Measurements from ENCODE around the gene VTI1A. TPM values are rescaled to one million over a fixed set of nuclear protein-coding genes. Genes with fewer than 3 reads are reported as not detected.

VTI1A gene
- total RNA-seq, 1 donor from 2014 or later, result 32.6 TPM

DNA sequence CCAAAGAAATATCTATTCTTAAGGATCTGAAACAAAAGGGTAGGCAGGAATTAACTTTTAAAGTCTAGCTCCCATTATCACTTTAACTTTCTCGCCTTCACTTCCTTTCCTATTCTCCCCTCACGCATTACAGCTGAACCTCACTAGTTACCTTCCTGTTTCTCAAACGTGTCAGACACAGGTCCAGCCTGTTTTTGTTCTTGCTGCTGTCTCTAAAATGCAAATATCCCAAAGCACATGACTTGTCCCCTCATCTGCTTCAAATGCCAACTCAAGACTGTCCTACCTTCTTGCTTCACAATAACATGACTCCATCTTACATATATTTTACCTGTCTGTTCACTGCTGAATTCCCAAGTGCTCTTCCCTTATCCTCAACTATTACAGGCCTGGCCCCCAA lies 17.9 kb upstream of the VTI1A start:
- TF ChIP-seq, protein P1, sequence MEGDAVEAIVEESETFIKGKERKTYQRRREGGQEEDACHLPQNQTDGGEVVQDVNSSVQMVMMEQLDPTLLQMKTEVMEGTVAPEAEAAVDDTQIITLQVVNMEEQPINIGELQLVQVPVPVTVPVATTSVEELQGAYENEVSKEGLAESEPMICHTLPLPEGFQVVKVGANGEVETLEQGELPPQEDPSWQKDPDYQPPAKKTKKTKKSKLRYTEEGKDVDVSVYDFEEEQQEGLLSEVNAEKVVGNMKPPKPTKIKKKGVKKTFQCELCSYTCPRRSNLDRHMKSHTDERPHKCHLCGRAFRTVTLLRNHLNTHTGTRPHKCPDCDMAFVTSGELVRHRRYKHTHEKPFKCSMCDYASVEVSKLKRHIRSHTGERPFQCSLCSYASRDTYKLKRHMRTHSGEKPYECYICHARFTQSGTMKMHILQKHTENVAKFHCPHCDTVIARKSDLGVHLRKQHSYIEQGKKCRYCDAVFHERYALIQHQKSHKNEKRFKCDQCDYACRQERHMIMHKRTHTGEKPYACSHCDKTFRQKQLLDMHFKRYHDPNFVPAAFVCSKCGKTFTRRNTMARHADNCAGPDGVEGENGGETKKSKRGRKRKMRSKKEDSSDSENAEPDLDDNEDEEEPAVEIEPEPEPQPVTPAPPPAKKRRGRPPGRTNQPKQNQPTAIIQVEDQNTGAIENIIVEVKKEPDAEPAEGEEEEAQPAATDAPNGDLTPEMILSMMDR (conservative IDR thresholded peaks at IDR 0.05), result no peak
- H3K27ac Mint-ChIP-seq, result no peak overlapping the region
- H3K4me1 Mint-ChIP-seq (ENCODE audit: unreplicated experiment), result no peaks in the 10 kb centered on the region
- no peaks in the 10 kb centered on the region for H3K27me3 Mint-ChIP-seq
- no peaks in the 10 kb centered on the region for H3K9me3 Mint-ChIP-seq
- H3K36me3 Mint-ChIP-seq, result peaks cover 13% of the 10 kb centered on the region
- DNase-seq (ENCODE audit: extremely low spot score, unreplicated experiment), result no peak
- H3K4me3 Mint-ChIP-seq, result no peak overlapping the region

- Mint-ChIP-seq H3K4me3 (no peak overlapping the region), H3K27ac (no peak overlapping the region), H3K9me3 (no peaks in the 10 kb centered on the region), H3K4me1 (ENCODE audit: unreplicated experiment) (no peaks in the 10 kb centered on the region), H3K36me3 (peaks cover 13% of the 10 kb centered on the region), H3K27me3 (no peaks in the 10 kb centered on the region)
- TF ChIP-seq, protein P1 (conservative IDR thresholded peaks at IDR 0.05), result no peak
- DNase-seq (ENCODE audit: extremely low spot score, unreplicated experiment), result no peak
Observed at GRCh38 chr10:112429654-112430230, 17.3 kb upstream of the VTI1A start.

DNA sequence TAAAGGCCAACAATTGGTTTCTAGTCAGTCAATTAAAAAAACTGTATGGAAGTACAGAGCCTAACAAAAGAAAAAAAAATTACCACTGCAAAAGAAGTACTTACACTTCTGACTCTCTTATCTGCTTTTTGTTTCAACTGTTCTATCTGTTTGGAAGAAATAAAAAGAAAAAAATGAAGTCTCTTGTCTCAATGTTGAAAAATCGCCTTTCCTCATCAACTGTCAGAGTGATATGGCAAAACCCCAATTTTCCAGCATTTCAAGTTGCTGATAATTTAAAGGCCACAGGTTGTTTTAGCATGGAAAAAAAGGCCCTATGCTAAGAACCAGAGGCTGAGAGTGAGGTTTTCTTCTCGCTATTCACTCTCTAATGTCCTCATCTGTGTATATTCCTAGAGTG lies 13.9 kb upstream of the VTI1A start:
- H3K4me3 Mint-ChIP-seq, result no peak overlapping the region
- H3K36me3 Mint-ChIP-seq, result peaks cover 13% of the 10 kb centered on the region

DNA sequence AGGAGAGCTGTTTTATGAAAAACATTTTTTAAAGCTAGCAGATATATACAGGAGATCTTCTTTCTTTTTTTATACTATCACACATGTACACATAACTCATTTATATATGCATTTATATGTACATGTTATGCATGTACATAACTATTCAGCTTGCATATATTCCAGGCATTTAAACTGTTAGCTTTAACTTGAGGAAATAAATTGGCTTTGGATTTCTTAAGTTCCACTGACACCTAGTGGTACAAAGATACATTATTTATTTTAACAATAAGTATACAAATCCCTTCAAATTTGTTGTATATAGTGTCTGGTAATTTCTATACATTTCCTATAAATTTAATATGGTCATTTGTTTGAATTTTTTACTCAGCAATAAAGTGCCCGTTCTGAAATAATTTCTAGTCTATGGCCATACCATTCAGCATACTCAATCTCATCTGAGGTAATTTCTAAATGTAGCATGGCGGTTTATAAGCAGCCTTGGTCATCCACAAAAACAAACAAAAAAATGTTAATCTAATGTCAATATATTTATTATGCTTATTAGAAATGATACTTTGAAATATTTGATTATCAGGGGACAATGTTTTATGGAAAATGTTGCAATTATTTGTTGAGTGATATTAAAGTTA lies 11.9 kb upstream of the VTI1A start:
- Mint-ChIP-seq H3K4me1 (ENCODE audit: unreplicated experiment) (no peaks in the 10 kb centered on the region), H3K27ac (no peak overlapping the region), H3K36me3 (peaks cover 13% of the 10 kb centered on the region), H3K4me3 (no peak overlapping the region), H3K9me3 (no peaks in the 10 kb centered on the region), H3K27me3 (no peaks in the 10 kb centered on the region)
- no peak for DNase-seq (ENCODE audit: extremely low spot score, unreplicated experiment)
- TF ChIP-seq, protein P1 (conservative IDR thresholded peaks at IDR 0.05), result peak; percentile 75

More for the DNA sequence above, 13.9 kb upstream of the VTI1A start:
- DNase-seq (ENCODE audit: extremely low spot score, unreplicated experiment), result no peak
- TF ChIP-seq, protein P1 (conservative IDR thresholded peaks at IDR 0.05), result no peak
- H3K27ac Mint-ChIP-seq, result no peak overlapping the region
- H3K9me3 Mint-ChIP-seq, result no peaks in the 10 kb centered on the region
- H3K4me1 Mint-ChIP-seq (ENCODE audit: unreplicated experiment), result no peaks in the 10 kb centered on the region
- H3K27me3 Mint-ChIP-seq, result no peaks in the 10 kb centered on the region

GRCh38 chr10:112438356-112438755 lies 8.7 kb upstream of the VTI1A start:
- Mint-ChIP-seq H3K9me3 (no peaks in the 10 kb centered on the region), H3K27ac (no peak overlapping the region), H3K27me3 (no peaks in the 10 kb centered on the region), H3K4me1 (ENCODE audit: unreplicated experiment) (no peaks in the 10 kb centered on the region), H3K4me3 (no peak overlapping the region), H3K36me3 (peaks cover 10% of the 10 kb centered on the region)
- TF ChIP-seq, protein P1 (conservative IDR thresholded peaks at IDR 0.05), result no peak
- DNase-seq (ENCODE audit: extremely low spot score, unreplicated experiment), result no peak
